Cardiac ventricle fibroblast (primary cell): ENCODE results near the gene CCDC158. TPM values are rescaled to one million over a fixed set of nuclear protein-coding genes. Genes with fewer than 3 reads are reported as not detected.

Experiments
- total RNA-seq: library from RNA; depleted of rRNA; stranded (reverse); fragments of >200 nt; gene quantifications from 2 replicates; pipeline ENCODE4 v1.2.3, GENCODE V29; 2015

CCDC158 gene
- 0.05 and 0.06 TPM in 2 replicates for total RNA-seq

GRCh38 chr4:76420762-76421581 lies at the start of gene CCDC158:
Gene CCDC158, minus strand, starts transcription at chr4:76421141. Its CDS starts 17,934 bp downstream, at chr4:76403207.

GRCh38 chr4:76434901-76435527 lies 14.1 kb upstream of the CCDC158 start, which contains the start of gene SHROOM3:
Gene SHROOM3, plus strand, starts transcription at chr4:76435229. Its CDS starts 824 bp downstream, at chr4:76436053.

GRCh38 chr4:76305971-76306881 lies 114.7 kb downstream of the CCDC158 start, which contains the start of gene STBD1:
Gene STBD1, plus strand, starts transcription at chr4:76306733. Its CDS starts 37 bp downstream, at chr4:76306770.

Other genes with a start within 250 kb of the CCDC158 start
- gene SCARB2, start 207.3 kb downstream of the CCDC158 start, total RNA-seq: 194 and 240 TPM in 2 replicates
- 0.44 and 0.78 TPM in 2 replicates for gene FAM47E, start 169.4 kb downstream of the CCDC158 start, total RNA-seq
- gene STBD1, start 114.4 kb downstream of the CCDC158 start, total RNA-seq: 2.4 and 7.1 TPM in 2 replicates
- gene SHROOM3, start 14.1 kb upstream of the CCDC158 start, total RNA-seq: 1.6 and 2.1 TPM in 2 replicates